Measurements from ENCODE around the gene CNNM3.
"Not testable (repeated sequence)": the region's sequence is repeated elsewhere in the genome, so short reads cannot be mapped to it uniquely, and the experiment has no call there.

CNNM3 gene

GRCh38 chr2:96816127-96816835 lies at the start of gene CNNM3:
CNNM3 (plus strand) TSS chr2:96816268; CDS start chr2:96816278, 10 bp downstream.
- DNase-seq, result peak; percentile 86

DNA sequence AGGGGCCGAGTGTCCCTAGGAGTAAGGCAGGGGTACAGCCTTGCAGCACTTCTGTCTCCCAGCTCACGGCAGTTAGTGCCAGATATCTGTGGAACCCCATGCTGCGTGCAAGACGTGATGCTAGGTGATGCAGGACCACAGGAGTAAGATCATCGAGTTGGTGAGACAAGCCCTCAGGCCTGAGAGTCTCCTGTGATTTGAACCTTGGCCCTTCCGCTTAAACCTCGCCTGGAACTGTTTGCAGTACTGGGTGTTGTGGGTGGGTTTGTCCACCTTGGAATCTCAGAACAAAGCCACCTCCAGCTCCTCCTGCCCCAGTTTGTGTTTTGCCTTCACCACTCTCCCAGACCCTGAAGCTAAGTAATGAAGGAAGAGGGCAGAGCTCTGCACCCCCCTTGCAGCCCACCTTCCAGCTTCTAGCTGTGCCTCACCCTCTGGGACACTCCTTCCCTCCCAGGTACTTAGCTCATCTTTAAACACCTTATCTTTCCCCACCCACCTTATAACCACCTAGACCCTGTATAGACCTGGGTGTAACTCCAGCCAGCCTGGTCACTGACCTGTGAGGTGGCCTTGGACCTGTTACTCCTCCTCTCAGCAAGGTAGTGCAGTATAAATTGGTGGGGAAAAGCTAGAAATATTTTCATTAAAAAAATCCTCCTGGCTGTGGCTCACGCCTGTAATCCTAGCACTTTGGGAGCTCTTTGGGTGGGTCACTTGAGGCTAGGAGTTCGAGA lies 48.8 kb upstream of the CNNM3 start:
- no peak for DNase-seq

GRCh38 chr2:96768083-96768561 lies 47.9 kb upstream of the CNNM3 start:
- no peak for DNase-seq

DNA sequence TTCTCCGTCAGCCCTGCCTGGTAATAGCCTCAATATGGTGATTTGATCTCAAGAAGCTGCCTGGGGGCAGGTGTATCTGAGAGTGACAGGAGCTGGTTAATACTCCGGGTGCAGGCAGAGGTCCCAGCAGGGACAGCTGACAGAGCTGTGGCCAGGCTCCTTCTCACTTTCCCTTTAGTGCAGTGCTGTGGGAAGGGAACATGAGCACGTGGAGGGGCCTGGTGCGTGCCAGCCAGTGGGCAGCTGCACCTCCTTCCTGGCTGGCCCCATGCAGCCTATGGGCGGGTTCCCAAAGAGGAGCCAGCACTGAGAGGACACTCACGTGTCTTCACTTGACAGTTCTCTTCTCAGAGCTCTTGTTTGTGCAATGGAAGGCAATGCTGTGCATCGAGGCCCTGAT lies 46.3 kb upstream of the CNNM3 start:
- no peak for DNase-seq

GRCh38 chr2:96770442-96771202 lies 45.4 kb upstream of the CNNM3 start:
- DNase-seq, result no peak

GRCh38 chr2:96771796-96772618 lies 44.1 kb upstream of the CNNM3 start:
- DNase-seq, result peak; percentile 67

GRCh38 chr2:96772903-96773671 lies 43.0 kb upstream of the CNNM3 start:
- DNase-seq, result no peak

DNA sequence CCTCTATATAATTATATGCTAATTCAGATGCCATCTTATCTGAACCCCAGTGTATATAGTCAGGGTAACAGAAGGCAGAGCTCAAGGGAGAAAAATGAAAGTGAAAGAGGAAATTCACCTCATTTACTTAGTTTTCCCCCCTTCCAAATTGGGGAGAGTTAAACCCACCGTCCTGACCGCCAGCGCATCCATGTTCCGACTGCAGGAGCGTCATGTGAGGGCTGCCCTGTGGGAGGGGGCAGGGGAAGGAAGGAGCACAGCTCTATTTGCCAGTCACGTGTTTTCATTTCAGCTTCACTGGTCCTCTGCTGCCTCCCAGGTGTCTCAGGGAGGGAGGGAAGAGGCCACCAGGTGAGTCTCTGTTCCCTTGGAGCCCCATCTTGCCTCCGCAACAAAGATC lies 42.1 kb upstream of the CNNM3 start:
- DNase-seq, result peak; percentile 88

GRCh38 chr2:96775160-96775559 lies 40.9 kb upstream of the CNNM3 start:
- no peak for DNase-seq

DNA sequence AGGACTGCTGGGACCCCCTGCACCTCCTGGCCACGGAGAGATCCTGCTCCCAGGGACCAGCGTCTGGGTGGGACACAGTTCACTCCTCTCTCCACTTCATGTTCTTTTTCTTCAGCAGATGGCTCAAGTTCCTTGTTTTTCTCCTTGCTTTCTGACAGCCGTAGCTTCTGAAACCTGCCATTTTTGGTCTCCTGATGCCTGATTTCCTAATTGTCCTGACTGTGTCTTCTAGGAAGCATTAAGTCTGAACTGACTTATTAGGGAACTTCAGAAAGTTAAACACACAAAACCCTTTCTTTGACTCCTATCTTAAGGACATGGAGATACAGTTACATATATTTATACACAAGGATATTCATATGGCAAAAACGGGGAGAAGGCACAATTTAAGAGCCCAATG lies 32.7 kb upstream of the CNNM3 start:
- DNase-seq, result no peak

DNA sequence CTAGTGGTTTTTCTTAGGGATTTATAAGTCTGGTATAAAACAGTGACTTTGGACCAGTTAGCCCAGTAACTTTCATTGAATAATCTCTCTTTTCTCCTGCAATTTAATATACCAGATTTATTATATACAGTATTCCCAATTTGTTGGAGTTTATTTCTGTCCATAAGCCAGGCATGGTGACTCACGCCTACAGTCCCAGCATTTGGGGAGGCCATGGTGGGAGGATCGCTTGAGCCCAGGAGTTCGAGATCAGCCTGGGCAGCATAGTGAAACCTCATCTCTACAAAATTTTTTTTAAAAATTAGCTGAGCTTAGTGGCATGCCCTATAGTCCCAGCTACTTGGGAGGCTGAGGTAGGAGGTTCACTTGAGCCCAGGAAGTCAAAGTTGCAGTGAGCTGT lies 28.7 kb upstream of the CNNM3 start:
- no peak for DNase-seq

- no peak for DNase-seq
Measured at GRCh38 chr2:96788442-96789244, 27.4 kb upstream of the CNNM3 start.

GRCh38 chr2:96789245-96789617 lies 26.8 kb upstream of the CNNM3 start:
- no peak for DNase-seq

GRCh38 chr2:96792772-96793749 lies 23.0 kb upstream of the CNNM3 start:
- no peak for DNase-seq

GRCh38 chr2:96795076-96795475 lies 21.0 kb upstream of the CNNM3 start:
- no peak for DNase-seq

- DNase-seq, result not testable (repeated sequence)
Measured at GRCh38 chr2:96796497-96796896, 19.6 kb upstream of the CNNM3 start.

DNA sequence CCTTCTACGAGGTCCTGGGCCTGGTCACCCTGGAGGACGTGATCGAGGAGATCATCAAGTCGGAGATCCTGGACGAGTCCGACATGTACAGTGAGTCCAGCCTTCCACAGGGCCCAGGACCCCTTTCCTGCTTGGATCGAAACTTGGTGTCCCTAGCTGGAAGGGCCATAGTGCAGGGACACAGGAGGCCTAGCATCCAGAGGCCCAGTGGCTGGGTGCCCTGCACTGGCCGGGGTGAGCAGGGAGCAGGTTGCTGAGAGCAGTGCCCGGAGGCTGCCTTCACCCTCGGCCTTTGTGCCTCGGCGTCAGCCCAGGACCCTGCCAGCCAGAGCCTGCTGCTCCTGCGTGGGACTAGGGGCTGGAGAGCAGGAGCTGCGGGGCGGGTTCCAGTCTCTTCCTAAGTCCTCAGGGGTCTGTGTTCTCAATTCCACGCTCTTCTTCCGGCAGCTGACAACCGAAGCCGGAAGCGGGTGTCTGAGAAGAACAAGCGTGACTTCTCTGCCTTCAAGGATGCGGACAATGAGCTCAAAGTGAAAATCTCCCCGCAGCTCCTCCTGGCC lies 18.9 kb upstream of the CNNM3 start:
- no peak for DNase-seq

GRCh38 chr2:96798733-96799622 lies 17.1 kb upstream of the CNNM3 start:
- no peak for DNase-seq

- DNase-seq, result no peak
Measured at GRCh38 chr2:96799623-96799935, 16.5 kb upstream of the CNNM3 start.

Data from DMS79 treated with DMSO at 0.1 percent for 48 hours (cell line).